C4-2B (cell line): ENCODE results near the gene RNF13.
"Not testable (repeated sequence)": the region's sequence is repeated elsewhere in the genome, so short reads cannot be mapped to it uniquely, and the experiment has no call there.

Experiments
- H3K27ac ChIP-seq: fragments of 450-650 bp; 2 replicates; pipeline ENCODE4 v1.5.1; 2017
- CTCF ChIP-seq: fragments of 450-650 bp; conservative IDR thresholded peaks from 2 replicates; pipeline ENCODE4 v1.5.1; 2017; ENCODE audit warnings: mild to moderate bottlenecking
- ZFX ChIP-seq: fragments of 450-650 bp; IDR thresholded peaks from 2 replicates; pipeline ENCODE4 v1.6.1; 2017

RNF13 gene

DNA sequence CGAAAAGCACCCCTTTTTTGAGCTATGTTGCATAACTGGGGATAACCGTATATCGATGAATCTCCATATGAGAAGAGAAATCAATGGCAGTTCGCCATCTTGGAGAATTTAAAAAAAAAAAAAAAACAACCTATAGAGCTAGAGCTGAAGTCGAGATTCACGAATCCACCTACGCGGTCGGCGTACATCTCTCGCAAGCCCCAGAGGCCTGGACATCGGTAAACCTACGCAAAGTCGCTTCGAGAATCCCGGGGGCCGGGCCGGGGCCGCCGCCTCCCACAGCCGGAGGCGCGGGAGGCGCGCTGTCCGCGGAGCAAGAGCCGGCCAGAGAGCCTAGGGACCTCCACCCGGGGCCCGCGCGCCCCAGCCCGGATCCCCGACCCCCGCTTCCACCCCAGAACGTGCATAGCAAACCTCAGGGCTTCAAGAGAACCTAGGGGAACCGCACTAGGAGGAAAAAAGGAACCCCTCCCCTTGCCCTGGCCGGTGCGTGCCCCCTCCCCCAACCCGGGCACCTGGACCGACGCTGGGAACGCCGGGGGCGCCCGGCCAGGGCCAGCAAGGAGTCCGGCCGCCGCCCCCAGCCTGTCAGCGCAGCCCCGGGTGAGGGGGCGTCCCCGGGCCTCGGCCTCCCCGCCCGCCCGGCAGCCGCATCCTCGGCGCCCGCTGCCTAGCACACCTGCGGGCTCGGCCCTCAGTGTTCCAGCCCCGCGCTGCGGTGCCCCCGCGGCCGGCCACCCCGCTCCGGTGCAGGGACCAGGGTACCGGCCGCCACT is 157.1 kb downstream of the RNF13 start:
- H3K27ac ChIP-seq: peak overlapping the region; percentile 81

GRCh38 chr3:149970716-149971402 is 157.8 kb downstream of the RNF13 start, which contains the start of gene PFN2:
Gene PFN2 (minus strand): TSS chr3:149970895. CDS start chr3:149970856, 39 bp downstream.
- H3K27ac ChIP-seq: peak within 1 kb of the TSS; percentile 81
- peak; percentile 3; the same call in 1 of the 2 replicates for TF ChIP-seq CTCF
- no peak for TF ChIP-seq ZFX

More for the DNA sequence above, 157.1 kb downstream of the RNF13 start:
- no peak for TF ChIP-seq CTCF
- TF ChIP-seq ZFX: peak; percentile 51

GRCh38 chr3:149971403-149972075 is 158.5 kb downstream of the RNF13 start:
- TF ChIP-seq ZFX (no peak), CTCF (no peak)
- peak overlapping the region; percentile 81 for H3K27ac ChIP-seq

DNA sequence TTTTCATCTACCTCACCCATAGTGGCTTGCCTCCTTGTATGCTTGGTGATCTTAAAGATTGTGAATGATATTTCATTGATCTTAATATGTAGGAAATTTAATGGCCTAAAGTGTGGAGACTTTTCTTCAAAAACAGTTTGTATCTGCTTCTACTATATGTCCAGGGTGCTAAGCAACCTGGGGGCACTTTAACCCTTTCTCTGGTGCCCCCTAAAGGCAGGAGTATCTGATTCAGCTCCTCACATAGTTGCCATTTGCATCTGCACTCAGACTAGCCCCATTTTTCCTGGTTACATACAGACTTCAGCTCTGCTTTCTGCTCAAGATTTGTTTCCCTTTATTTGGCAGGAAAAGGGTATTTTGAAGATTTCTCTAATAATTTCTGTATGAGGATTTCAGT is 162.9 kb downstream of the RNF13 start:
- TF ChIP-seq CTCF: peak; percentile 17; the same call in 1 of the 2 replicates
- TF ChIP-seq ZFX: no peak
- H3K27ac ChIP-seq: no peak overlapping the region

DNA sequence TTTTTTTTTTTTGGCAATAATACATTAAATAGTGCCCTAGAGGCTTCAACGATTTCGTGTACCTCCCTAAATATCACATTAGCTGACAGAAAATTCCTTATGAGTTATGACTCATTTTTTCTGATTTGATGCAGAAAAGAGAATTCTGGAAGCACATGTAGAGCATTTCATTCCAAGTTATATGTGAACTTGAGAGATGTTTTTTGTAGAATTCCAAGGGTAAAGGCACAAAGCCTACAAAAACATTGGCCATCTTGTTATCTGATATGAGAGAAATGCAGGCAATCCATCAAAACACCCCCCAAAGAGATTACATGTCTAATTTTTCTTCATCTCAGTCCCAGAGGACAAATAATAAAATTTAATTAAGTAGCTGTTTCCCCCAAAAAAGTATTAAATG is 164.4 kb downstream of the RNF13 start:
- TF ChIP-seq ZFX (no peak), CTCF (no peak)
- no peak overlapping the region for H3K27ac ChIP-seq

DNA sequence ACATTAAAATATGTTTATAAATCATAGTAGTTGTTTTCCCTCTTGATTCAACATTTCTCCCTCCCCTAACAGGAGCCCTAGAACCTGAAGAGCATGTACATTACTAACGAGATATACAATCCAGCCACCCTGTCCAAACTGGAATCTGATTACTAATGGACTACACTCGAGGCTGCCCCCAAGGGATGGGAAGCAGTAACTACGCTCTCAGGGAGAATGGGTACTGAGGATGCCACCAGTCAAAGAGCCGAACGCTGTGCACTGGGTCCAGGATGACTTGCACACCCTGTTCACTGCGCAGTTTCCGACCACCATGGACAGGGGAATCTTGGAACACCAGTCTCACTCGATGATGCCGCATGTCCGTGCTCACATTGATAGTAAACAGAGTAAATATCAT is 169.0 kb downstream of the RNF13 start:
- not testable (repeated sequence) for H3K27ac ChIP-seq
- TF ChIP-seq CTCF: peak; percentile 55

DNA sequence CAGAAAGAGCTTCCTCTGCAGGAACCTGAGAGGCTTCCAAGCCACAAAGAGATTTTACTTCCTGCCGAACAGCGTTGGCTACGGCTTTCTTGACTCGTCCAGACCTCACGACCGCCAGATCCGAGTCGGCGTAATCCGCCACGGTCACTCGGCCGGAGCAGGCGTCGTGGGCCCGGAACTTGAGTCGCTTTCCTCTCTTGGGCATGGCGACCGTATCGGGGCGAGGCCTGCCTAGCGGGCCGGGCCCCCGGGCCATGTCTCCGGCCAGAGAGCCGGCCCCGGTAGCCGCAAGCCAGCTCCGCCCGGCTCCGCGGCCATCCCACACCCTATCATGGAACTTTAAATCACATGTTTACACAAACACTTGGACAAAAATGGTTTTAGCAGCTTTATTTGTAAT is 170.0 kb downstream of the RNF13 start:
- not testable (repeated sequence) for H3K27ac ChIP-seq
